ENCODE measurements around the gene DBH.

GRCh38 chr9:133601746-133602145 lies 34.4 kb upstream of the DBH start:
- TF ChIP-seq CTCF (IDR thresholded peaks at IDR 0.05) (no peak), POLR2A (IDR thresholded peaks at IDR 0.05) (no peak)

Data from body of pancreas (tissue), 4 donors.